ENCODE results near the gene BCR.

DNA sequence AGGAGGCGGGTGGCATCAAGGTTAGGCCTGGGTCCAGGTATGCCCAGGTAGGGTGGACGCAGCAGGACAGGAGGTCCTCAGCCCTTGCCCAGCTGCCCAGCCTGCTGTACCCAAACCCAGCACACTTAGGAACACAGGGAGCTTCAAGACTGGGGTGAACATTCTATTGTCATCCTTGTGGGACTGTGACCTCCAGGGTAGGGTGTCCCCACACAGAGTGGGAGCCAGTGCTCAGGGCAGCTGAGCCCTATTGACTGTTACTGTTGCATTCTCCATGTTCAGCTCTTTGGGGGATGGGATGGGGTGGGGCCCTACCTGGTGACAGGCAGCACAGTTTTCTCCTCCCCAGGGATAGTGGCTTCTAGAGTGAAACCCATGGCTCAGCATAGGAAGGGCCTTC lies 106.0 kb downstream of the BCR start:
- no peak for TF ChIP-seq POLR2A (IDR thresholded peaks at IDR 0.05; ENCODE audit: extremely low read depth, insufficient read length)
- TF ChIP-seq, protein P1, sequence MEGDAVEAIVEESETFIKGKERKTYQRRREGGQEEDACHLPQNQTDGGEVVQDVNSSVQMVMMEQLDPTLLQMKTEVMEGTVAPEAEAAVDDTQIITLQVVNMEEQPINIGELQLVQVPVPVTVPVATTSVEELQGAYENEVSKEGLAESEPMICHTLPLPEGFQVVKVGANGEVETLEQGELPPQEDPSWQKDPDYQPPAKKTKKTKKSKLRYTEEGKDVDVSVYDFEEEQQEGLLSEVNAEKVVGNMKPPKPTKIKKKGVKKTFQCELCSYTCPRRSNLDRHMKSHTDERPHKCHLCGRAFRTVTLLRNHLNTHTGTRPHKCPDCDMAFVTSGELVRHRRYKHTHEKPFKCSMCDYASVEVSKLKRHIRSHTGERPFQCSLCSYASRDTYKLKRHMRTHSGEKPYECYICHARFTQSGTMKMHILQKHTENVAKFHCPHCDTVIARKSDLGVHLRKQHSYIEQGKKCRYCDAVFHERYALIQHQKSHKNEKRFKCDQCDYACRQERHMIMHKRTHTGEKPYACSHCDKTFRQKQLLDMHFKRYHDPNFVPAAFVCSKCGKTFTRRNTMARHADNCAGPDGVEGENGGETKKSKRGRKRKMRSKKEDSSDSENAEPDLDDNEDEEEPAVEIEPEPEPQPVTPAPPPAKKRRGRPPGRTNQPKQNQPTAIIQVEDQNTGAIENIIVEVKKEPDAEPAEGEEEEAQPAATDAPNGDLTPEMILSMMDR (IDR thresholded peaks at IDR 0.05; ENCODE audit: low read depth, low read length): no peak
- TF ChIP-seq, protein P2, sequence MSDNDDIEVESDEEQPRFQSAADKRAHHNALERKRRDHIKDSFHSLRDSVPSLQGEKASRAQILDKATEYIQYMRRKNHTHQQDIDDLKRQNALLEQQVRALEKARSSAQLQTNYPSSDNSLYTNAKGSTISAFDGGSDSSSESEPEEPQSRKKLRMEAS (IDR thresholded peaks at IDR 0.05; ENCODE audit: low read depth, low read length): no peak
- no peak for TF ChIP-seq MYC (IDR thresholded peaks at IDR 0.05; ENCODE audit: low read depth, low read length)

Measured in NB4 (cell line).